Right renal cortex interstitium (tissue), 3 donors: ENCODE measurements around the gene ESRRB. TPM values are rescaled to one million over a fixed set of nuclear protein-coding genes. Genes with fewer than 3 reads are reported as not detected.
A peak's percentile ranks its signal among the peaks of the same experiment; 100 is the strongest.

ENCODE experiments used
- DNase-seq, 3 donors: peaks; one replicate each; pipeline ENCODE4 v3.0.0-alpha.2; 2013; ENCODE audit warnings: low read depth in 3 of 3, low spot score in 2 of 3
- polyA plus RNA-seq, 3 donors: library from polyadenylated mRNA; unstranded; fragments of 120-200 nt; gene quantifications; one replicate each; pipeline ENCODE4 v1.2.1, GENCODE V29; 2013; ENCODE audit not compliant: insufficient read length in 3 of 3

Gene ESRRB
- polyA plus RNA-seq, 3 donors = 7.3 to 9.4 (median 7.5) TPM

DNA sequence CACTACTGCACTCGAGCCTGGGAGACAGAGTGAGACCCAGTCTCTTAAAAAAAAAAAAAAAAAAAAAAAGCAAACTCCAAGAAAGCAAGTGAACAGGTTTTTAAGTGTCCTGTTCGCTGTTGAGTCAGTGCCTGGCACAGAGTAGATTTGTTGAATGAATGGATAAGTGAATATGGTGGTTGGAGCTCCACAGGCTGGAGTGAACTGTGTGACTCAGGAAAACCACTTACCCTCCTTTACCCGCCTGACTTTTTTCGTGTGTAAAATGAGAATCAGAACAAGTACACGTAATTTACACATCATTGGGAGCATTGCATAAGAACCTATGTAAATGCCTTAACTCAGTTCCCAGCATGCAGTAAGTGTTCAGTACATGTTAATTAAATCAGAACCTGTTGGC lies 24.0 kb upstream of the ESRRB start:
- DNase-seq = no peak

DNA sequence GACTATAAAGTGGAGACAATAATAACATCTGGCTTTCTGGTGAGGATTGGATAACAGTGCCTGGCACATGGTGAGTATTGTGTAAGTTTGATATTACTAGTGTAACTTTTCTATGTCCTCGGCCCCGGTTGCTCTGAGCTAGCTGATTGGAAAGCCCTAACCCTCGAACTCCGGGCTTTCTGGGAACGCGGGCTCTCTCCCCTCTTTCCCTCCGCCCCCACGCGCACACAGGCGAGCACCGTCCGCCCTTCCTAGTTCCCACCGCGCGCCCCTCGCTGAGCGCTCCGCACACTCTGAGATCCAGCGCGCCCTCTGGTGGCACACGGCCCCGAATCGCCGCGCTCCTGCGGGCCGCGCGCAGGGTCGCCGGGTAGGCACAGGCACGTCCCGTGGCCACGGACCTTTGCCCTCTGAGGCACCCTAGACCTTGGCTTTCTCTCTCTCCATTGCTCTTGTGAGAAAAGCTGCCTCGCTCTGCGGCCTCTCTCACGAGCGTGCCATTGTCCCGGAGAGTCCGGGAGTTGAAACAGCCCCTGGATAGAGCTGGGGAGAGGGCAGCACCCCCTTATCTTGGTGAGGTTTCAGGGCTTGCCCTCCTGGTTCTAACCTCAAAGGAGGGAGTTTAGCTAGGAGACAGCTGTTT lies 23.2 kb upstream of the ESRRB start:
- DNase-seq = peak in 1 of 3 donors; percentile 48

- no peak for DNase-seq
Observed at GRCh38 chr14:76354310-76354709, 21.6 kb upstream of the ESRRB start.

DNA sequence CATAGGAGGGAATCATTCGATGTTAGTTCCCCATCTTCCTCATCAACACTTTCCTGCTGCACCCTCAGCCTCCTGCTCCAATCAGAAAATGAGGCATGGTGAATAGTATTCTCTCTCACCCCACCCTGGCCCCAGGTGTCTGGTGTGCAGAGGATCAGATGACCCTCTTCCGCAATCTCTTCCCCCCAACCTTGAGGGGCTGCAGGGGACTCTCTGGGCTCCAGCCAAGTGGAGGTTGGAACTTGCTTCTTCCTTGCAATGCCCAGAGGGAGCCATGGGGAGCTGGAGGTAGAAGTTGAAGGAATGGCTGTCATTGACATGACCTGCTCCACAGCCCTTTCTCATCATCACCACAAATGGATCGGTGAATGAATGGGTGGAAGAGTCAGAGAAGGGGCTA lies 20.2 kb upstream of the ESRRB start:
- DNase-seq = no peak

DNA sequence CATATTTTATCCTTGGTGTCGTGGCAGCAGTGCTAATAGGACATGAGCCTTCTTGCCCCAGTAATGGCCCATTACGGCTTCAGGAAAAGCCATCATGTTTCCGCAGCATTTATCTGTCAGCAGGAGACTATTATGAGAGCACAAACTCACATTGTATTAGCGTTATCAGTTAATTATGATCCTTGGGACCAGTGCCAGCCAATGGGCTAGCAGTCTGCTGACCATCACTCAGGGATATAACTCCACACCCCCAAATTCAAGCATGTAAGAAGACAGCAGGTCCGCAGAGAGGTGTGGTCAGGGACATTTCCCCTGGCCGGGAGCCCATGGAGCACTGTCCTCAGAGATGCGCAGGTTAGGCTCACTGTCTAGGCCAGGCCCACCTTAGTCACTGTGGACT lies 4.9 kb upstream of the ESRRB start:
- no peak for DNase-seq

- DNase-seq = no peak
Observed at GRCh38 chr14:76373456-76373855, 2.5 kb upstream of the ESRRB start.

DNA sequence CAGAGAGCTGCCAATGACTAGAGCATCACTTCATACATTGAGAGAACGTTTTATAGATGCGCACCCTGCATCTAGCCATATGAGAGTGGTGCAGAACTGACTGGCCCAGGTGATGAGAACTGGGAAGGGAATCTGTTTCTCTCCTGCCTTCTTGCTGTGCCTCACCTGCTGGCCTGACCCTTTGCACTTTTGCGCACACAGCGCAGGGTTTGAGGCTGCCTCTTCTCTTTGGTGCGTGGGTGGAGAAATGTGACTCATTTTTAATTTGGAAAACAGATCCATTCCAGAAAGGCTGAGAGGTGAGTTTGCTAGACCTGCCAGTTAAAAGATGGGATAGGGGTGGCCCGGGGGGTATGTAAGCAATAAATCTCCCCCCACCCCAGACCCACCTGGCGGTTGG lies 453 bp upstream of the ESRRB start:
- DNase-seq = no peak

- DNase-seq = no peak
Observed at GRCh38 chr14:76376409-76376877, 506 bp downstream of the ESRRB start.

DNA sequence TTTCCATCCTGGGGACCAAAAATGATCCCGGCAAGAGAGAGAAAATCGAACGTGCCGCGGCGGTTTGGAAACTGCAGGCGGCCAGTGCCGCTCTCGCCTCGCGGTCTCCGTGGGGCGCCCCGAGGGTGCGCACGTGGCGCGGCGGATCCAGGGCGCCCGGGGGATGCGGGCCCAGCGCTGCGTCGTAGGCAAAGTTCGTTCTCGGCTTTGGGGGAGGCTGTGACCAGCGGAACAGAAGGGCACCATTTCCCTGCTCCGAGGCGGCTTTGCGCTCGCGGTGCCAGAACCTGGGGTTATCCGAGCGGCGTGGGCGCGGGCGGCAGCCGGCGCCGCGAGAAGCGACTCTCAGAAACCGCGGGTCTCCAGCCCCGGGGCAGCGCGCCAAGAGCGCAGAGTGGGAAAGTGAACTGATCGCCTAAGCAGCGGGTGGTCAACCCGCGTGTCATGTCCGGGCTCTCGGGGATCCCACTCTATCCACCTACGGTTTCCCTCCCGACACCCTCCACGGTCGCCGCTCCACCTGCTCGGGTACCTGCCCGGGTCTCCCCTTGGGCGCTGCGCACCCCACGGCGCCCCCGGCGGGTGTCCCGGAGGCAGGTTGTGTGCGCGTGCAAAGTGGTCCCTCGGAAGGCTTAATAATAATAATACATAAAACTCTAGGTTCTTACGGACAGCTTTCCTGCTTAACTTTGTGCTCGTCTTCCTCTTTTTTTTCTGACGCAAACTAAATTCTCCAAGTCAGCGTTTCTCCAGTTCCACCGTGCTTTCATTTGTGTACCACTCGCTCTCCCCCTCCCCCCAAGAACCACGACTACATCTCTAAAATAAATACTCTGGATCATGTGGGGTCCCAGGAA lies 1.2 kb downstream of the ESRRB start:
- DNase-seq = no peak

- DNase-seq = no peak
Observed at GRCh38 chr14:76377735-76378074, 1.8 kb downstream of the ESRRB start.

GRCh38 chr14:76380991-76381390 lies 5.1 kb downstream of the ESRRB start:
- DNase-seq = no peak

- DNase-seq = no peak
Observed at GRCh38 chr14:76381817-76382494, 6.0 kb downstream of the ESRRB start.

GRCh38 chr14:76382495-76382832 lies 6.5 kb downstream of the ESRRB start:
- DNase-seq = no peak

GRCh38 chr14:76385435-76385834 lies 9.5 kb downstream of the ESRRB start:
- DNase-seq = no peak

GRCh38 chr14:76386944-76387782 lies 11.2 kb downstream of the ESRRB start:
- peak; percentile 48 to 54 (median 51) for DNase-seq

DNA sequence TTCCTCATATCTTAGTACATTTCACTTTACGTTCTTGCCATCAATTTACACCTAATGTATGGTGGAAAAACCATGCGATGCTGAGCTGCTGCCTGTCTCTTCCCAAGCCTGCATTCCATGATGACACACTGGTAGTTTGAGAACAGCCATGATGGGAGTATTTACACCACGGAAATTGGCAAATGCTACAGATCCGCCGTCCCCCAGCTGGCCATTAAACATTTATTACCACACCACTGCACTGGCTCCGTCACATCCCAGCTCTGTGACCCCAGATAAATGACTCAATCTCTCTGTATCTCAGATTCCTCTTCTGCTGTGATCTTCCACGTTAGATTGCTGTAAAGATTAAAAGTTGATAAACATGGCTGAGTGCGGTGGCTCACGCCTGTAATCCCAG lies 13.9 kb downstream of the ESRRB start:
- DNase-seq = no peak

DNA sequence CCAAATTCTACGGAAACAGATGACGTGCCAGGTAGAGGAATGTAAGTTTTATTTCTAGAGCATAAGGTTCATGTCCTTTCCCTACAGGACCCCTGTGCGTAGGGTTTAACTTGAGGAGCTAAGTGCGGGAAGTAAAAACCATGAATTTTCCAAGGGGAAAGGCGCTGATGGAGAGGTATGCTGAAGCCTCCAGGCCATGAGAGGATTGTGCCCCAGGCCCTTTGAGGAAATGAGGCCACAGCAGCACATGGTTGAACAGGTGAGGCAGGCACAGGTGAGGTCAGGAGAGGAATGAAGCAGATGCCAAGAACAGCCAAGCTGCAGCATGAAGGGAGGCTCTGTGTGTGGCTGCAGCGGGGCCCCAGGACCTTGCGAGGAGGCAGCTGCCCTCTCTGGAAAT lies 14.7 kb downstream of the ESRRB start:
- DNase-seq = no peak

- no peak for DNase-seq
Observed at GRCh38 chr14:76391981-76392690, 16.2 kb downstream of the ESRRB start.

- DNase-seq = no peak
Observed at GRCh38 chr14:76394569-76394968, 18.6 kb downstream of the ESRRB start.

DNA sequence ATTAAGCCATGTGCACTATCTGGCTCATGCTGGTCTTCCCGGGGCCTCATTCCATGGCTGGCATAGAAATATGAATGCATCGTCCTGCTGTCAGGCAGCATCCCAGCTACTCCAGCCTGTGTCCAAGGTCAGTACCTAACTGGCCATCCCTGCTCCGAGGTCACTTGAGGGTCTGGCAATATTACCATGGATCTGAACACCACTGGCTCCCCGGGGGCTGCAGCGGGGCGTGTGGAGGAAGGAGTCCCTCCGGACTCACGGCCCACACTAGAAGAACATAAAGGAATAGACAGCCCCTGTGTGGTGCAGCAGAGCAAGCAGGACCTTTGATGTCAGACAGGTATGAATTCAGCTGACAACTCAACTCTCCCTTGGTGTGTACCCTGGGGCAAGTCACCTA lies 19.2 kb downstream of the ESRRB start:
- DNase-seq = no peak
